ENCODE measurements around the gene KRTAP5-1.

DNA sequence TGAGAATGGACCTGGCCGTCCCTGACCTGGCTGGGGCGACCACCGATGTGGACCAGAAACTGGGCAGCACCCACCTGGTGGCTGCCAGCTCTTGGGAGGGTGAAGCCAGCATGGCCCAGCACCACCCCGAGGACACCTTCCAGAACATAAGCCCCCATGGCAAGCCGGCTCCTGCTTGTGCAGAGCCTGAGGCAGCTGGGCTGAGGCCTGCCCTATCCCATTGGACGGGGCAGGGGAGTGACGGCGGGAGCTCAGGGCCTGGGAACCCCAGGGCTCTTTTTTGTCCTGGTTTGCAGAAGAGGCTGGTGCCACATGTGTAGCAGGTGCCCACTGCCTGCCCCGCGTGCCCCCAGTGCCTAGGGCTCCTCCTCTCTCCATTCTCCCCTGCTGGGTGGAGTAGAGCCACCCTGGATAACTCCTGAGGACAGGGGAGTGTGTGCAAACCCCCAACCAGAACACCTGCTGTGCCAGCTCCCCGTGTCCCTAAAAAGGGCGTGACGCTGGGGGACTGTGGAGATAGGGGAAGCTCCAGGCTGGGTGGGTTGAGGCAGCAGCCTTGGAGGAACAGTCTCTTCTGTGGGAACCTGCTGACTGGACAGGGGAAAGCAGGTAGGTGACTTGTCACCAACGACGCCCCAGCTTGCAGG is 25.0 kb downstream of the KRTAP5-1 start:
- TF ChIP-seq, protein P1, sequence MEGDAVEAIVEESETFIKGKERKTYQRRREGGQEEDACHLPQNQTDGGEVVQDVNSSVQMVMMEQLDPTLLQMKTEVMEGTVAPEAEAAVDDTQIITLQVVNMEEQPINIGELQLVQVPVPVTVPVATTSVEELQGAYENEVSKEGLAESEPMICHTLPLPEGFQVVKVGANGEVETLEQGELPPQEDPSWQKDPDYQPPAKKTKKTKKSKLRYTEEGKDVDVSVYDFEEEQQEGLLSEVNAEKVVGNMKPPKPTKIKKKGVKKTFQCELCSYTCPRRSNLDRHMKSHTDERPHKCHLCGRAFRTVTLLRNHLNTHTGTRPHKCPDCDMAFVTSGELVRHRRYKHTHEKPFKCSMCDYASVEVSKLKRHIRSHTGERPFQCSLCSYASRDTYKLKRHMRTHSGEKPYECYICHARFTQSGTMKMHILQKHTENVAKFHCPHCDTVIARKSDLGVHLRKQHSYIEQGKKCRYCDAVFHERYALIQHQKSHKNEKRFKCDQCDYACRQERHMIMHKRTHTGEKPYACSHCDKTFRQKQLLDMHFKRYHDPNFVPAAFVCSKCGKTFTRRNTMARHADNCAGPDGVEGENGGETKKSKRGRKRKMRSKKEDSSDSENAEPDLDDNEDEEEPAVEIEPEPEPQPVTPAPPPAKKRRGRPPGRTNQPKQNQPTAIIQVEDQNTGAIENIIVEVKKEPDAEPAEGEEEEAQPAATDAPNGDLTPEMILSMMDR (IDR thresholded peaks at IDR 0.05; ENCODE audit: low read depth, low read length), result no peak
- TF ChIP-seq POLR2A (IDR thresholded peaks at IDR 0.05; ENCODE audit: extremely low read depth, insufficient read length) (no peak), MYC (IDR thresholded peaks at IDR 0.05; ENCODE audit: low read depth, low read length) (no peak)
- TF ChIP-seq, protein P2, sequence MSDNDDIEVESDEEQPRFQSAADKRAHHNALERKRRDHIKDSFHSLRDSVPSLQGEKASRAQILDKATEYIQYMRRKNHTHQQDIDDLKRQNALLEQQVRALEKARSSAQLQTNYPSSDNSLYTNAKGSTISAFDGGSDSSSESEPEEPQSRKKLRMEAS (IDR thresholded peaks at IDR 0.05; ENCODE audit: low read depth, low read length), result no peak

Data from NB4 (cell line).